NCI-H748 (cell line): ENCODE results near the gene SYK.
"Not testable (repeated sequence)": the region's sequence is repeated elsewhere in the genome, so short reads cannot be mapped to it uniquely, and the experiment has no call there.

Source experiments
- DNase-seq: peaks from one replicate; lab custom pipeline; 2025; ENCODE audit not compliant: unreplicated experiment; lab: John Stamatoyannopoulos, UW

SYK gene

DNA sequence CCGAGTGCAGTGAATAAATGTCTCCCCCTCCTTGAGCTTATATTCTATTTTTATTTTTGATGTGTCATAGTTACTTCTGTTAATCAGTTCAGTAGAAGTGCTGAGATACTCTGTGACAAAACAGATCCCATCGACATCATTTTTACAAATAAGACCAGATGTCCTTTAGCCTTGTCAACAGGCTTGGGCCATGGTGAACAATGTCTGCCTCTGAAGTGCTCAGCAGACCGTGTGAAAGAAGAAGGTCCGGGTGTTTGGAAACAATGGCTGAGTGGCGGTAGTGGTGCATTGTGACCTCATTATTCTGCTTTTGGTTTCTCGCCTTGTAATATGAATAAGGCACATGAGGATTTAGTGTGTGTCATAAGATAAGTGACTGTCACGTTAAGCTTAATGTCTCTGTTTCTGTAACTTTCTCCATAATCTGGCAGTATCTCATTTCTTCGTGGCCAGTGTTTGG is 71.2 kb downstream of the SYK start:
- peak; percentile 52 for DNase-seq

DNA sequence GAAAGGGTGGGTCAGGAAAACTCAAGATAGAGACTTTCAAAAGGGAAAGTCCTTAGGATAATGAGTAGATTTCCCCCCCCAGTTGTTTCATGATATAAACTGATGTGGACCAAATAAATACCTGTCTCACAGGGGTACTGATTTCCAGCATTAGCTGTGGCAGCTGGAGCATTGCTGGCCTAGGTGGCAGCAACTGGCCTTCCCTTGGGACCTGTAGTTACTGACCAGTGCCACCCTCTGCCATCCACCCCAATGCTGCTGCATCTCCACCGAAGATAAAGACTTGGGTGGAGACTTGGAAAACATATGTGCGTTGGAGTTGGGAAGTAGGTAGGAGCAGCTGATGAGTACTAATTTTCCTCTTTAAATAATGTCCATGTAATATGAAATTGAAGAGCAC is 71.8 kb downstream of the SYK start:
- no peak for DNase-seq

GRCh38 chr9:90874194-90874593 is 72.6 kb downstream of the SYK start:
- DNase-seq: no peak

DNA sequence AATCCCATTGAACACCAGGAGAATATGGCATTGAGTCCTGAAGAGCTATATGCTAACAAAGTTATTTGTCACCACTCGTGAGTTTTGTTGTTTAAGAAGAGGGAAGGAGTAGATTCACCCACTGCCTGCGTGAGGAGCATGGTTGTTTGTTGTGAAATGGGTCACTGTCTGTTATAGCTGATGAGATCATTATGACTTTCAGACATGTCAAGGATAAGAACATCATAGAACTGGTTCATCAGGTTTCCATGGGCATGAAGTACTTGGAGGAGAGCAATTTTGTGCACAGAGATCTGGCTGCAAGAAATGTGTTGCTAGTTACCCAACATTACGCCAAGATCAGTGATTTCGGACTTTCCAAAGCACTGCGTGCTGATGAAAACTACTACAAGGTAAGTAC is 76.9 kb downstream of the SYK start:
- DNase-seq: peak; percentile 6

DNA sequence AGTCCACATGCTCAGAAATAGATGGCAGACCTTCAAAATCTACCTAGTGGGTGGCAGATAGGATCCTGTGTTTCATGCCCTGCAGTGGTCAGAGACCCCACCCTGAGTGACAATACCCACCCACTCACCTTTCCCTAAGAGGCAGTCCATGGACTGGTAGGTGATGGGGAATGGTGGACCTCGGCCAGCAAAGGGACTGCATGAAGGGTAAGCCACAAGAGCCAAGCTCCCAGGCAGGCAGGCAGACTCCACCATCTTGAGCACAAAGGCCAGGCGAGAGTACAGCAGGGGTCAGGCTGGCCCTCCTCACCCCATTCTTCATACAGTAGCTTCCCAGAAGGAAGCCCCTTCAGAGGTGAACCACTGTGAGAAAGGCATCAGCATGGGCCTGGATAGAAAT is 78.4 kb downstream of the SYK start:
- no peak for DNase-seq

DNA sequence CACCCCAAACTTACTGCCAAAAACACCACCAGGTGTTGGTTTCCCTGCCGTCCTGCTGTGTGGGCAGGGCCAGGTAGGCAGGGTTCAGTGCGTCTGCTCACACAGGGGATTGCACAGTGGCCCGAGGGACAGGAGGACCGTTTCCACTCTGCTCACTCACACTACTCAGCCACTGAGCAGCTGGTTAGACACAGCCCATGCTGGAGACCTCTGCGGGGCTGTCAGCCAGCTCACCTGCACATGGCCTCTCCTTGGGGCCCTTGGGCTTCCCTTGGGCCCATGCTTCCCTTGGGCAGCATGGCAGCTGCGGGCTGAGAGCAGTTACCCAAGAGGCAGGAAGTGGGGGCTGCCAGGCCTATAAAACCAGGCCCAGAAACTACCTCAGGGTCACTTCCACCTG is 79.0 kb downstream of the SYK start:
- DNase-seq: no peak

DNA sequence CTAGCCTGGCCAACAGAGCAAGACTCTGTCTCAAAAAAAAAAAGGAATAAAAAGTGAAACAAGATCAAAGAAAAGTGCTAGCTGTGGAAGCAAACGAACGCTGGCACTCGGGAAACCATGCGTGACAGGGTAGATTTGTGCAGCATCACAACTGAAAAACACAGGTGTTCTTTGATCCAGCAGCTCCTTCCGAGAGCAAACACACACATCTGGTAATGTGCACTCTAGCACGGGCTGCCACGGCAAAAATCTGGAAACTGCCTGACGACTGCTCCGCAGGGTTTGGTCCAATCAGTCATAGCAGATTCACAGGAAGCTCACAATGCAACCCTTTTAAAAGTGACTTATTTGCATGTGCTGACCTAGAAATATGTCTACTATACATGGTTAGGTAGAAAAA is 80.0 kb downstream of the SYK start:
- no peak for DNase-seq

- DNase-seq: no peak
Observed at GRCh38 chr9:90882991-90883600, 81.5 kb downstream of the SYK start.

DNA sequence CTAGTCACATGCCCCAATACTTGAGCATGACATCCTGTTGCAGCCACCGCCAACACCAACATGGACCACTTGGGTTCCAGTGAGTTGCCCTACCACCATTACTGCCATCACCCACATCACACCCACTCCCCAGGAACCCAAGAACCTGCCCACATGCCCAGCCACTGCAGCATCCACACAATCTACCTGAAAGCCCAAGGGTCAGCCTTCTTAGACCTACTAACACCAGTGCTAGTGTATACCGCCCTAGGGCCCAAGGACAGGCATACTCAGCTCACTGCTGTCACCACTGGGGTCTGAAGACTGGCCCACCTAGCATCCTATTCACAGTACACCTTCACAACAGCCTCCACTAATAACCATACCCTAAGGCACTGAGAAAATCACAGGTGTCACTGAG is 82.0 kb downstream of the SYK start:
- no peak for DNase-seq

- DNase-seq: no peak
Observed at GRCh38 chr9:90884178-90884577, 82.6 kb downstream of the SYK start.

GRCh38 chr9:90886868-90887267 is 85.2 kb downstream of the SYK start:
- DNase-seq: not testable (repeated sequence)

- DNase-seq: no peak
Observed at GRCh38 chr9:90888941-90889340, 87.3 kb downstream of the SYK start.

- no peak for DNase-seq
Observed at GRCh38 chr9:90890146-90890810, 88.7 kb downstream of the SYK start.

DNA sequence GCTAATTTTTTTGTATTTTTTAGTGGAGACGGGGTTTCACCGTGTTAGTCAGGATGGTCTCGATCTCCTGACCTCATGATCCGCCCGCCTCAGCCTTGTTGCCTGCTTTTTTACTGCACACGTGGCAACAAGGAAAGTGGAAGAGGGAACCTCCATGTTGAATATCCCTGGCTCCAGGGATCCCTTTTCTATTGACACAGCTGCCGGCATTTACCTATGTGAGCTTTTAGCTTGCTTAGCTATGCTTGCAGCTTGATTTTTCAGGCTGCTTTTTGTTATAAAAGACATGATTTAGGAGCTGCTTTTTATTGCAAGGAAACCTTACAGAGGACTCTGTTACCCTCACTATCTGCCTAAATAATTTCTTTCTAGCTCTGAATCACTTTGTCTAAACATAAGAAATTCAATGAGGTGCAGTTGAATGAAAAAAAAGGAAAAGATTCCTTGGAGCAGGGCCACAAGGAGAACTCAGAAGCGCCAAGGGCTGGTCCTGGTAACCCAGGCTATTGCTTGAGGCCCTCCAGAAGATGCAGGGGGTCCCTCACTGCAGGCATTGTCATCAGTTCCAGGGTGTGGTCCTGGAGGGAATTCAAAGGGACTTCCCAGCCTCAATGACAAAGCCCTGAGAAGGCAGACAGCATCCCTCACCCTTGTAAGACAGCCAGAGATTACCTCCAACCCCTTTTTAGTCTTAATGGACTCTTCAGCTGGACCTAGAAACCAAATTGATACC is 89.9 kb downstream of the SYK start:
- peak; percentile 80 for DNase-seq

GRCh38 chr9:90892918-90893317 is 91.3 kb downstream of the SYK start:
- no peak for DNase-seq

DNA sequence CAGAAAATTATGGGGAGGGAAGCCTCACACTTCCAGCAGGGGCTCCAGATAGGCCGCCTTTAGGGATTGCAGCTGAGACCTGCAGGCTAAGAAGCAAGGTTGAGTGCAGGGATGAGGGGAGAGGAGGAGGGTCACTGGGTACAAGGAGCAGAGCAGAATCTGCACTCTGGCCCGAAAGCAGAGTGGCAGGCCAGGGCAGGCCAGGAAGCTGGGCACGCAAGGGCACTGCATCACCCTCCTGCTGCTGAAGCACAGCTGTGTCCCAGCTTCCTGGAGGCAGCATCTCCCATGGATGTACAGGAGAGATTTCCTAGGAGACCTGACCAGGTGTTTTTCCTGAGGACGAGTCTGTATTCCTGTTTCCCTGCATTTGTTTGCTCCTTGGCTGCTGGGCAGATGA is 92.1 kb downstream of the SYK start:
- DNase-seq: no peak

DNA sequence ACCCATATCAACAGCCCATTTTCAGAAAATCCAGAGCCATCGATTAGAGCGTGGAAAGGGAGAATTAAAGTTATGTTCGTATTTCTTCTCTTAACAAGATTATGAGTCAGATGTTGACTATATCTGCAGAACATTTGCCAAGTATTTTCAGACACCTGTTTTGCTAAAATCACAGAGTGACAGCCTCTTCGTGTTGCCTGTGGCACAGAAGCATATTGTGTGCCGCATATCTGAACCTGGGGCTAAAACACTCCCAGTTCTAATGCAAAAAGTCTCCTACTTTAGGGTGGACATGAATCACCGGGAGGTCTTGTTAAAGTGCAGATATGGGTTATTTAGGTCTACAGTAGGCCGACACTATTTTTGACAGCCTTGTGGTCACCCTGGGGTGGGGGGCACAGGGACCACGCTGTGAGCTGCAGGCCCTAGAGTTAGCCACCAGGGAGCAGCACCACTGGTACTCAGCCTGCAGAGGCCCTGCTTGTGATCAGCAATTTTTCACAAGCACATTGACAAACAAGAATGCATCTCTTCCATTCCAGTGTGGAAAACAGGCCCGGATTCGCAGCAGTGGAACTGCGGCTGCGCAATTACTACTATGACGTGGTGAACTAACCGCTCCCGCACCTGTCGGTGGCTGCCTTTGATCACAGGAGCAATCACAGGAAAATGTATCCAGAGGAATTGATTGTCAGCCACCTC is 93.5 kb downstream of the SYK start:
- DNase-seq: no peak

DNA sequence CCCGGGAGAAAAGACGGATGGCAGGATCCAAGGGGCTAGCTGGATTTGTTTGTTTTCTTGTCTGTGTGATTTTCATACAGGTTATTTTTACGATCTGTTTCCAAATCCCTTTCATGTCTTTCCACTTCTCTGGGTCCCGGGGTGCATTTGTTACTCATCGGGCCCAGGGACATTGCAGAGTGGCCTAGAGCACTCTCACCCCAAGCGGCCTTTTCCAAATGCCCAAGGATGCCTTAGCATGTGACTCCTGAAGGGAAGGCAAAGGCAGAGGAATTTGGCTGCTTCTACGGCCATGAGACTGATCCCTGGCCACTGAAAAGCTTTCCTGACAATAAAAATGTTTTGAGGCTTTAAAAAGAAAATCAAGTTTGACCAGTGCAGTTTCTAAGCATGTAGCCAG is 94.2 kb downstream of the SYK start:
- no peak for DNase-seq

DNA sequence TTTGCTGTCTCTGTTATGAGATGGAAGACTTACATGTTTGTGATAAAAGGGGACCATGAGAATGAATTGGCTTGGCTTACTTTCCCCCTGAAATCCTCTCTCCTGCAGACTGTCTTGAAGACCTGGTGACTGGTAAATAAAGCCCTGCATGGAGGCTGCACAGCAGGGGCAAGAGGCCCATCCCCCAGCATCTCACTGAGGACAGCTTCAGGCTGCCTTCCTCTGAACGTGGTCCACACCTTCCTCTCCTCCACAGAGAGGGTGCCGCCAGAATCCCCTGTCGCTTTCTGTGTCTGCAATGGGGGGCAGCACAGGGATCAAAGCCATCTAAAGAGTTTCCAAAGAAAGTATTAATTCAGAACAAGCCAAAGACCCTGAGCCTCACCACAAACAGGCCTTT is 94.6 kb downstream of the SYK start:
- DNase-seq: no peak

DNA sequence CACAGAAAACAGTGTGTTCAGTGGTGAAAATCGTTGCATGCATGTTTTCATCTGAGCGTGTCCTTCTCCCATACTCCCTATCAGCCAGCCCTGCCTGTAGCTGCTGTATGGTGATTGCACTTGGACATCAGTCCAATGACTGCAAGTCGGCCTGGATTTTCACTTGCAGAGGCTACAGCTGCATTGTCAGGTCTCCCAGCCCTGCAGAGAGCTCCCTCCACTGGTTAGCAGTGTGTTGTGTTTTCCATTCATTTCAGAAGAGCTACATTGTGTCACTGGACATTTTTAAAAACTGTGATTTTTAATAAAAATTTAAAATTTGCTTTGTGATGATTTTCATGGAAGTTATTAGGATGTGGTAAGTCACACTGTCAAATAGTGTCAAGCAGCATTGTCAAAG is 96.6 kb downstream of the SYK start:
- DNase-seq: no peak

GRCh38 chr9:90899287-90899686 is 97.7 kb downstream of the SYK start:
- DNase-seq: no peak

DNA sequence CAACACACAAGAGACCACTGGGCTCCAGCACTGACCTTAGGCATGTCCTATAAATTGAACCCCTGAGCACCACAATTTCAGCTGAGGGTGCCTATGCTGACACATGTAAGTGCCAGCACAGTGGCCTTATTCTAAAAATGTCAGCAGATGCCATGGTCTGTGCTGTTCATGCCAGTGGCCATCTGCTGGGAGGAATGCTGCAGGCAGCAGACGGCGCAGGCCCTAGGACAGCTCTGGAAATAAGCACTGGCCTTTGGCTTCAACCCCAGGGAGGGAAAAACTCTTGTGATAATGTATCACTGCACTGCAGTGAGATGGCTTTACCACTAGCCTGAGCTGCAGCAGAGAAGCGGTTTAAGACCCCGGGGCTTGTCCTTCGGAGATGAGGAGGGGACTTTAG is 98.5 kb downstream of the SYK start:
- DNase-seq: no peak
